ENCODE results near the gene GRAMD1B. TPM values are rescaled to one million over a fixed set of nuclear protein-coding genes. Genes with fewer than 3 reads are reported as not detected.
"Not testable (repeated sequence)": the region's sequence is repeated elsewhere in the genome, so short reads cannot be mapped to it uniquely, and the experiment has no call there.

GRAMD1B gene
- total RNA-seq, 4 donors from 2014 or later, result 1.8 to 4.0 (median 3.0) TPM

DNA sequence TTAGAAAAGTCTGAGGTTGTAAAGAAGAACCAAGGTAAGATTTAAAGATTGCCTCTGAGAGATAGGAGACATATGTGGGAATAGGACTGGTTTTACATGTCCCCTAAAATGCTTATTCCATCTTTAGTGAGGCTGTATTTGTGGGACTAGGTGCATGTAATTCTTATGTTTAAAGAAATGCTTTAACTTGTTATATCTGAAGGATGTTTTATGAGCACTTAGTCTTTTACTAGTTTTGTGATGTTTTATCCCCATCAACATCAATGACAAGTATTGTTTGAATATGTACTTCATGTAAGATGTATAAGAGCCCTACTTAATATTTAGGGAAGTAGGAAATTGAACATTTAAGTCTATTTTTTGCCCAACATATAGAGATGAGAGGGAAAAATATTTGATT is 24.7 kb downstream of the GRAMD1B start:
- Histone ChIP-seq H3K4me3 (no peak overlapping the region), H3K27me3 (no peaks in the 10 kb centered on the region), H3K36me3 (no peaks in the 10 kb centered on the region), H3K4me1 (no peaks in the 10 kb centered on the region), H3K27ac (no peak overlapping the region), H3K9me3 (no peaks in the 10 kb centered on the region)
- TF ChIP-seq EP300 (IDR thresholded peaks at IDR 0.05) (no peak), POLR2AphosphoS5 (IDR thresholded peaks at IDR 0.05) (no peak), POLR2A (IDR thresholded peaks at IDR 0.05) (no peak)
- TF ChIP-seq, protein P1, sequence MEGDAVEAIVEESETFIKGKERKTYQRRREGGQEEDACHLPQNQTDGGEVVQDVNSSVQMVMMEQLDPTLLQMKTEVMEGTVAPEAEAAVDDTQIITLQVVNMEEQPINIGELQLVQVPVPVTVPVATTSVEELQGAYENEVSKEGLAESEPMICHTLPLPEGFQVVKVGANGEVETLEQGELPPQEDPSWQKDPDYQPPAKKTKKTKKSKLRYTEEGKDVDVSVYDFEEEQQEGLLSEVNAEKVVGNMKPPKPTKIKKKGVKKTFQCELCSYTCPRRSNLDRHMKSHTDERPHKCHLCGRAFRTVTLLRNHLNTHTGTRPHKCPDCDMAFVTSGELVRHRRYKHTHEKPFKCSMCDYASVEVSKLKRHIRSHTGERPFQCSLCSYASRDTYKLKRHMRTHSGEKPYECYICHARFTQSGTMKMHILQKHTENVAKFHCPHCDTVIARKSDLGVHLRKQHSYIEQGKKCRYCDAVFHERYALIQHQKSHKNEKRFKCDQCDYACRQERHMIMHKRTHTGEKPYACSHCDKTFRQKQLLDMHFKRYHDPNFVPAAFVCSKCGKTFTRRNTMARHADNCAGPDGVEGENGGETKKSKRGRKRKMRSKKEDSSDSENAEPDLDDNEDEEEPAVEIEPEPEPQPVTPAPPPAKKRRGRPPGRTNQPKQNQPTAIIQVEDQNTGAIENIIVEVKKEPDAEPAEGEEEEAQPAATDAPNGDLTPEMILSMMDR (IDR thresholded peaks at IDR 0.05), result no peak
- ATAC-seq, result no peak

DNA sequence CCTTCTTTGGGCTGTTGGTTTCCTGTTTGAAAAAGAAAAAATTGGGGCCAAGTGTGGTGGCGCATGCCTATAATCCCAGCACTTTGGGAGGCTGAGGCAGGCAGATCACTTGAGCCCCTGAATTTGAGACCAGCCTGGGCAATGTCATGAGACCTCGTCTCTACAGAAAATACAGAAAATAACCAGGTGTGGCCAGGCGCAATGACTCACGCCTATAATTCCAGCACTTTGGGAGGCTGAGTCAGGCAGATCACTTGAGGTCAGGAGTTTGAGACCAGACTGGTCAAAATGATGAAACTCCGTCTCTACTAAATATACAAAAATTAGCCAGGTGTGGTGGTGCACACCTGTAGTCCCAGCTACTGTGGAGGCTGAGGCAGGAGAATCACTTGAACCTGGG is 26.4 kb downstream of the GRAMD1B start:
- H3K4me3 ChIP-seq, H3K27me3 ChIP-seq, ATAC-seq, H3K4me1 ChIP-seq, H3K27ac ChIP-seq, H3K9me3 ChIP-seq, H3K36me3 ChIP-seq: not testable (repeated sequence)
- WGBS, 2 donors (ENCODE audit: low coverage in 1 of 2), result 94 to 100% methylated on average over 1 to 3 of the region's 5 CpGs

DNA sequence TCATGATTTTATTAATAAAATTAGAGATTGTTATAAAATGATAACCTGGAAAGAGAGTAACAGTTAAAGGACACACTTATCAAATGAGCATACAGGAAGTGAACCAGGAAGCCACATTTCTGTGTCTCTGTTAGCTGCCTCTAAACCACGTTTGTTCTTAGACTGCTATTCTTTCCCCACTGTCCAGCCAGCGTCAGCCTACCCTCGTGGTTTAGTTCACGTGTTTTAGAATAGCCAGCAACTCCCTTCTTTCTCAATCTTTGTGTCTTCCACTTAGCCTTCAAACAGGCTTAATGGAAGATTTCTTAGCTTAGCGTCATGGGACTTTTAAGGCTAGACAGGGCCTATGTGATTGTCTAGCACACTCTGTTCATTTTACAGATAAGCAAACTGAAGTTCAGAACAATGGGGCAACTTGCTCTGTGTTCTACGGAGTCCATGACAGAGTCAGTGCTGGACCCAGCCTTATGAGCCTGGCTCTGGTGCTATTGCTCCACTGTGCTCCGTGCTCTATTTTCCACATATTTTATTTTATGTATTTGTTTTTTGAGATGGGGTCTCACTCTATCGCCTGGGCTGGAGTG is 27.2 kb downstream of the GRAMD1B start:
- TF ChIP-seq POLR2A (IDR thresholded peaks at IDR 0.05) (no peak), EP300 (IDR thresholded peaks at IDR 0.05) (no peak), POLR2AphosphoS5 (IDR thresholded peaks at IDR 0.05) (no peak)
- TF ChIP-seq, protein P1 (IDR thresholded peaks at IDR 0.05), result no peak
- Histone ChIP-seq H3K9me3 (no peaks in the 10 kb centered on the region), H3K27ac (no peak overlapping the region), H3K36me3 (no peaks in the 10 kb centered on the region), H3K27me3 (no peaks in the 10 kb centered on the region), H3K4me3 (no peak overlapping the region), H3K4me1 (no peaks in the 10 kb centered on the region)
- ATAC-seq, result peak; percentile 43
- 64 to 90% methylated on average over 6 to 8 of the region's 8 CpGs for WGBS, 2 donors (ENCODE audit: low coverage in 1 of 2)

DNA sequence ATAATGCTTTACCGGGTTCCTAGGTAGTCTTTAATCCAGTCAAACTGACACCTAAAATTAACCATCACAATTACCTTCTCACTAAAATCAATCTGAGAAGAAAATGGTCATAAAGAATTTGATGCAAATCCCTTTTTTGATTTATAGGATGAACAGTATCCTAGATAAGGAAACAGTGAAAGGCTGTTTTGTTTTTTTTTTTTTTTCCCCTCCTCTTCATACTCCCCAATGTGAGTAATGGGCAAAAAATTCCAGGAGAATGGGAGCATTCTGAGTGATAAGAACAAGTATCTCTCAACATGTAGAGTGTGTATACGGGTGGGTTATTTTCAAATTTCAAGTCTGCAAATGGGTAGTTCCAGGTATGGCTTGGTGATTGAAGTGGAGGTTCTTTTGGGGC is 28.4 kb downstream of the GRAMD1B start:
- Histone ChIP-seq H3K27me3 (no peaks in the 10 kb centered on the region), H3K4me1 (no peaks in the 10 kb centered on the region), H3K36me3 (no peaks in the 10 kb centered on the region), H3K27ac (no peak overlapping the region), H3K9me3 (no peaks in the 10 kb centered on the region), H3K4me3 (no peak overlapping the region)
- no peak for ATAC-seq
- 80 to 94% methylated on average over 2 of the region's 2 CpGs for whole genome bisulfite sequencing, 2 donors (ENCODE audit: low coverage in 1 of 2)
- TF ChIP-seq EP300 (IDR thresholded peaks at IDR 0.05) (no peak), POLR2A (IDR thresholded peaks at IDR 0.05) (no peak), POLR2AphosphoS5 (IDR thresholded peaks at IDR 0.05) (no peak)
- TF ChIP-seq, protein P1 (IDR thresholded peaks at IDR 0.05), result no peak

DNA sequence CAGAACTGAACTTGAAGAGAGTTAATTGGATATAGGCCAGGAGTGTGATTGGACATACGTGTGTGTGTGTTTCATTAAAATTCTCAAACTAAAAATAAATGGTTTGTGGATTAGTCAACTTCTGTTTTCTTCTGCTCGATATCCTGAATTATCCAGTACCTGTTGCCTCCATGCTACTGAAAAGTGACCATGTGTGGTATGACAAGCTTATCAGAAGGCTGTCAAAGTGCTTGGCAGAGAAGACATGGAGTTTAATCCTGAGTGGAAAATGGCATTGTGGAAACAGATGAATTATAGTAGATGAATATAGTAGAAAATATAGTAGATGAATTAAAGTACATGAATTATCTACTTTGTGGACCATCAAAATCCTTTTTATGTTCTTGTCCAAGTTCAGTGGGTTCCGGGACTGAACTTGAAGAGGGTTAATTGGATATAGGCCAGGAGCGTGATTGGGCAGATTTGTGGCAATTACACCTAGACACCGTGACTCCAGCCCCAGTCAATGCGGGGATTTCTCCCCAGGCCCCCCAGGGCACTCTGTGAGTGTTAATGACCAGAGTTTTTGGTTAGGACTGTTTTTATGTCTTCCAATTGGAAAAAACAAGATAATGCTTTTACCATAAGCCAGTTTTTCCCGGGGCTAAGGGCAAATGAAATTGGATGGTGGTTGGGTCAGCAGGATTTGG is 30.1 kb downstream of the GRAMD1B start:
- TF ChIP-seq EP300 (IDR thresholded peaks at IDR 0.05), result no peak
- TF ChIP-seq, protein P1 (IDR thresholded peaks at IDR 0.05), result no peak
- TF ChIP-seq POLR2A (IDR thresholded peaks at IDR 0.05), result no peak
- TF ChIP-seq POLR2AphosphoS5 (IDR thresholded peaks at IDR 0.05), result no peak
- no peaks in the 10 kb centered on the region for H3K9me3 ChIP-seq
- ATAC-seq, result no peak

More for the DNA sequence above, 30.1 kb downstream of the GRAMD1B start:
- no peak overlapping the region for H3K4me3 ChIP-seq
- H3K4me1 ChIP-seq, result no peaks in the 10 kb centered on the region
- WGBS, 2 donors (ENCODE audit: low coverage in 1 of 2), result 71 to 83% methylated on average over 4 to 7 of the region's 7 CpGs
- H3K36me3 ChIP-seq, result no peaks in the 10 kb centered on the region
- H3K27ac ChIP-seq, result no peak overlapping the region
- no peaks in the 10 kb centered on the region for H3K27me3 ChIP-seq
